Measurements from ENCODE around the gene DUSP9.

Gene DUSP9

DNA sequence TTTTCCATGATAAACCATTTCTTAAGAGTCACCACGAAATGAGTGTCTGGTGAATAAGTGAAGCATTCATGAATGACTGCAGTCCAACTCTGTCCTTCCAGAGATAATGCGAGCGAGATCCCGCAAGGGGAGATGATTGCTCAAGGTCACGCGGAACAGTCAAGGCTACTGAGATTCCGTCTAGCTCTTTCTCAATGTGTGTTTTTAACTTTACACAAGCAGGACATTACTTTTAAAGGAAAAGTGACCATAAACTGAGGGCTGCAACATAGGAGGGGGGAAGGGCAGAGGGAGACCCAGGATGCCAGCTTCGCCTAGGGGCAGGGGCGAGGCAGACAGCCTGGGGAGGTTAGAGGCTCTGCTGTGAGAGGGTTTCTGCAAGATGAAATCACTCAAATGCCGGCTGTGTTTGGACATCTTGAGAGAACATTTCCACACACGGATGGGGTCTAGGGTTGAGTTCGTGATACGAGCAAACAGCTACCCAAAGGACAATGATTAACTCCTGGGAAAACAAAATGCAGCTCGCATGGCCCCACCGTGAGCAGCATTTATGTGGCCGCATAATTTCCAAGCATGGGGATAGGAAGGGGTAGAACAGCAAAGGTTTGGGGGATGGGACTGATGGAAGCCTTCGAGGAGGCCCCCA, 24.2 kb upstream of the DUSP9 start:
- TF ChIP-seq, protein P1, sequence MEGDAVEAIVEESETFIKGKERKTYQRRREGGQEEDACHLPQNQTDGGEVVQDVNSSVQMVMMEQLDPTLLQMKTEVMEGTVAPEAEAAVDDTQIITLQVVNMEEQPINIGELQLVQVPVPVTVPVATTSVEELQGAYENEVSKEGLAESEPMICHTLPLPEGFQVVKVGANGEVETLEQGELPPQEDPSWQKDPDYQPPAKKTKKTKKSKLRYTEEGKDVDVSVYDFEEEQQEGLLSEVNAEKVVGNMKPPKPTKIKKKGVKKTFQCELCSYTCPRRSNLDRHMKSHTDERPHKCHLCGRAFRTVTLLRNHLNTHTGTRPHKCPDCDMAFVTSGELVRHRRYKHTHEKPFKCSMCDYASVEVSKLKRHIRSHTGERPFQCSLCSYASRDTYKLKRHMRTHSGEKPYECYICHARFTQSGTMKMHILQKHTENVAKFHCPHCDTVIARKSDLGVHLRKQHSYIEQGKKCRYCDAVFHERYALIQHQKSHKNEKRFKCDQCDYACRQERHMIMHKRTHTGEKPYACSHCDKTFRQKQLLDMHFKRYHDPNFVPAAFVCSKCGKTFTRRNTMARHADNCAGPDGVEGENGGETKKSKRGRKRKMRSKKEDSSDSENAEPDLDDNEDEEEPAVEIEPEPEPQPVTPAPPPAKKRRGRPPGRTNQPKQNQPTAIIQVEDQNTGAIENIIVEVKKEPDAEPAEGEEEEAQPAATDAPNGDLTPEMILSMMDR (IDR thresholded peaks at IDR 0.05), result no peak
- no peak overlapping the region for H3K4me3 ChIP-seq
- no peak overlapping the region for H3K27ac ChIP-seq
- no peak for DNase-seq (ENCODE audit: low spot score)

DNA sequence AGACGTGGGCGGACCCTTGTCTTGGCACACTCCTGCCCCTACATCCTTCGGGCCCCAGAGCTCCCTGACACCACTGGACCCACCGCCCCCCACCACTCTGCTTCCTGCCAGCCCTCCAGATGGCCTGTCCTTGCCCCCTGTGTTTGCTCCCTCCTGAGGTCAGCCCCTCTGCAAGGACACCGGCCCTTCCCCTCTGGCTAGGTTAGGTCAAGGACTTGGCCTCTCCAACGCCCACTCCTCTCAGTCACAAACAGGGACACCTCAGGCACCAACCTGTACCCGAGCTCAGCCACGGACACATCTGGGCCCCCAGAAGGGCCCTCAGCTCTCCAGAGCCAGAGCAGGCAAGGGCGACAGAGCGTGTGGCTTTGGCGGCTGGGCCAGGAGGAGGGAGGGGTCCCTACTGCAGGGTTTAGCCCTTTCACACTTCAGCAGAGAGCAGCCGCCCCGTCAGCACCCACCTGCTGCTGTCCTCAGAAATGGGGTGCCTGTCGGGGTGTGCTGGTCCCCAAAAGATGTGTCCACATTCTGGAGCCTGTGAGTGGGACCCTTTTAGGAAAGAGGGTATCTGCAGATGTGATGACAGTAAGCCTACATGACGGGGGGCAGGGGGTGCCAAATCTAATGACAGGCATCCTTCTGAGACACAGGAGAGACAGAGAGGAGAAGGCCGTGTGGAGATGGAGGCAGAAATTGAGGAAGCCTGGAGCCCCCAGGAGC, 23.5 kb upstream of the DUSP9 start:
- no peak overlapping the region for H3K4me3 ChIP-seq
- DNase-seq (ENCODE audit: low spot score), result no peak
- no peak overlapping the region for H3K27ac ChIP-seq
- TF ChIP-seq, protein P1 (IDR thresholded peaks at IDR 0.05), result no peak

GRCh38 chrX:153624196-153625091, 22.6 kb upstream of the DUSP9 start:
- no peak for DNase-seq (ENCODE audit: low spot score)
- Histone ChIP-seq H3K4me3 (no peak overlapping the region), H3K27ac (no peak overlapping the region)
- TF ChIP-seq, protein P1 (IDR thresholded peaks at IDR 0.05), result no peak

GRCh38 chrX:153625271-153626024, 21.6 kb upstream of the DUSP9 start:
- TF ChIP-seq, protein P1 (IDR thresholded peaks at IDR 0.05), result no peak
- DNase-seq (ENCODE audit: low spot score), result no peak
- Histone ChIP-seq H3K27ac (no peak overlapping the region), H3K4me3 (no peak overlapping the region)

GRCh38 chrX:153626025-153626633, 20.9 kb upstream of the DUSP9 start:
- no peak for DNase-seq (ENCODE audit: low spot score)
- TF ChIP-seq, protein P1 (IDR thresholded peaks at IDR 0.05), result no peak
- Histone ChIP-seq H3K27ac (no peak overlapping the region), H3K4me3 (no peak overlapping the region)

Data from coronary artery (tissue), 2 donors.